ENCODE data around the gene C1QL4.
A peak's percentile ranks its signal among the peaks of the same experiment; 100 is the strongest.

Gene C1QL4

GRCh38 chr12:49355913-49356312 is 18.9 kb upstream of the C1QL4 start:
- DNase-seq, result no peak
- in situ Hi-C loops (cut with HindIII; ENCODE audit: low pct_ligation_motif_present, low pct_unique_long_range_greater_than_20kb, low sequenced_read_pairs), result no loop called here

DNA sequence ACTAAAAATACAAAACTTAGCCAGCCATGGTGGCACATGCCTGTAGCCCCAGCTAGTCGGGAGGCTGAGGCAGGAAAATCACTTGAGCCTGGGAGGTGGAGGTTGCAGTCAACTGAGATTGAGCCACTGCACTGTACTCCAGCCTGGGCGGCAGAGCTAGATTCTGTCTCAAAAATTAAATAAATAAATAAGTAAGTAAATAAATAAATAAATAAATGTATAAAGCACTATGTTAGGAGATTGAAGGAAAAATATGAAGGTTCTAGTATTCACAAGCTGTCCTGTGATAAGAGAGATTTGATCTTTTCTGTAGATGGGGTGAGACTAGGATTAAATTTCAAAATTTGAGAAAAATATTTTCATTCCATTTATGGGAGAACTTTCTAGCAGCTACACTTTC is 15.4 kb upstream of the C1QL4 start:
- DNase-seq, result no peak
- in situ Hi-C loops (cut with HindIII; ENCODE audit: low pct_ligation_motif_present, low pct_unique_long_range_greater_than_20kb, low sequenced_read_pairs), result no loop called here

GRCh38 chr12:49349266-49349665 is 12.3 kb upstream of the C1QL4 start:
- in situ Hi-C loops (cut with HindIII; ENCODE audit: low pct_ligation_motif_present, low pct_unique_long_range_greater_than_20kb, low sequenced_read_pairs), result no loop called here
- no peak for DNase-seq

- DNase-seq, result no peak
- in situ Hi-C loops (cut with HindIII; ENCODE audit: low pct_ligation_motif_present, low pct_unique_long_range_greater_than_20kb, low sequenced_read_pairs), result no loop called here
Measured at GRCh38 chr12:49348781-49349180, 11.8 kb upstream of the C1QL4 start.

GRCh38 chr12:49347311-49348193 is 10.6 kb upstream of the C1QL4 start:
- in situ Hi-C loops (cut with HindIII; ENCODE audit: low pct_ligation_motif_present, low pct_unique_long_range_greater_than_20kb, low sequenced_read_pairs), result no loop called here
- DNase-seq, result peak; percentile 95

DNA sequence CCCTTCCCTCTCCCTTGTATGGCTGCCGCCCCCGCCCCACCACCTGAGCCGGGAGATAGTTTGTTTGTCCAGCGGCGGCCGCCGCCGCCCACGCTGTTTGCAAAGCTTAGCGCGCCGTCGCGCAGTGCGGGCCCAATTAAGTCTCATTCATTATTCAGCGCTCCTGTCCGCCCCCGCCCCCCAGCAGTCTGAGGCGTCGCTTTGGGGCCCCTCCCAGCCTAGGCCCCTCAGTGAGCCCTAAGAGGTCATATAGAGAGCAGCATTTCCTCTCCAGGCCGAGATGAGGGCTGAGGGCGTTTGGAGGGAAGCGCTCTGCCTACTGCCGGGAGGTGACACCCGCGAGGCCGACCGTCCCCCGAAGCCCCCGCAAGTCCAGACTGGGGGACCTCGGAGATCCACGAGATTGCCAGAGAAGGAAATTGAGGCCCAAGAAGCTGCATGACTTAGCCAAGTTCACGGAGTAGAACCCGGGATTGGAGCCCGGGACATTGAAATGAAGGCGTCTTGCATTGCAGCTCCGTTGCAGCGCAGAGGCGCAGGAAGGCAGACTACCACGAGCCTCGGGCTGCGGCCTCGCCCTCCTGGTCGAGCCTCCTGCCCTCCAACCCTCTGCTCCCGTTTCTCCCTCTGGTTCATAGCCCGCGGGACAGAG is 9.8 kb upstream of the C1QL4 start, which contains the start of gene DNAJC22:
Gene DNAJC22, plus strand, starts transcription at position 230 of the 652 bp plus-strand sequence. CDS start 1,985 bp downstream, outside the sequence.
- DNase-seq, result peak; percentile 54
- in situ Hi-C loops (cut with HindIII; ENCODE audit: low pct_ligation_motif_present, low pct_unique_long_range_greater_than_20kb, low sequenced_read_pairs), result no loop called here

DNA sequence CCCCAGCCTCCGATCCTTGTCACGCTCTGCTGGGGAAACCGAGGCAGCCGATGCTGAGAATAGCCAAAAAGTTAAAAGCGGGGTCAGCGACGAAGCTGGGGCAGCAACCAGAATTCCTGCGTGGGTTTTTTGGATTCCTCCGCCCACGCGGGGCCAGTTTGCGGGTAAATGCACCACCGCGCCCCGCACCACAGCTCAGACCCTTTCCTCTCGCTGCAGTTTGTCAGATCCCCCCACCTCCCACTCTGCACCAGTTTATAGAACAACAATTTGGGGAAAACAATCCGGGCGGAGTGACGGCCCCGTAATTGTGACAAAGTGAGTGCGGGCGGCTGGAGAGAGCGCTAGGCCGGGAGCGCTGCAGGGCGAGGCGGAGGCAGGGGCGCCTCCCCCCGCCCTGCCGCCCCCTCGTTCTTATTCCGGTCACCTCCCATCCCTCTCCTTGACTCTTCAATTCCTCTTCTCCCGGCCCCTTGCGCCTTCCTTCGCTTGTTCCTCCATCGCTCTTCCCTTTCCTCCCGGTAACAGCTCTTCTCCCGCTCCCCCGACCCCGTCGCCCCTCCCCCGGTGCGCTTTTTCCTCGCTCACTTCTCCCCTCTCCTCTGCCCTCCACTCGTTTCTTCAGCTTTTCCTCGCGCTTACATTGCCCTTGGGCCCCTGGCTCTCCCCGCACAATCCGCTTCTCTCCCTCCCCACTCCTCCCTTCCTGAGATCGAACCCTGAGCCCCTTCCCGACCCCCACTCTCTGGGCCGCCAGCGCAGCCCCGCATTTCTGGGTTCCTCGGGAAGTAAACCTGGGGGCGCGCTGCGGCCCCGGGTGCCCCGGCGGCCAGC is 9.1 kb upstream of the C1QL4 start:
- no peak for DNase-seq
- in situ Hi-C loops (cut with HindIII; ENCODE audit: low pct_ligation_motif_present, low pct_unique_long_range_greater_than_20kb, low sequenced_read_pairs), result no loop called here

DNA sequence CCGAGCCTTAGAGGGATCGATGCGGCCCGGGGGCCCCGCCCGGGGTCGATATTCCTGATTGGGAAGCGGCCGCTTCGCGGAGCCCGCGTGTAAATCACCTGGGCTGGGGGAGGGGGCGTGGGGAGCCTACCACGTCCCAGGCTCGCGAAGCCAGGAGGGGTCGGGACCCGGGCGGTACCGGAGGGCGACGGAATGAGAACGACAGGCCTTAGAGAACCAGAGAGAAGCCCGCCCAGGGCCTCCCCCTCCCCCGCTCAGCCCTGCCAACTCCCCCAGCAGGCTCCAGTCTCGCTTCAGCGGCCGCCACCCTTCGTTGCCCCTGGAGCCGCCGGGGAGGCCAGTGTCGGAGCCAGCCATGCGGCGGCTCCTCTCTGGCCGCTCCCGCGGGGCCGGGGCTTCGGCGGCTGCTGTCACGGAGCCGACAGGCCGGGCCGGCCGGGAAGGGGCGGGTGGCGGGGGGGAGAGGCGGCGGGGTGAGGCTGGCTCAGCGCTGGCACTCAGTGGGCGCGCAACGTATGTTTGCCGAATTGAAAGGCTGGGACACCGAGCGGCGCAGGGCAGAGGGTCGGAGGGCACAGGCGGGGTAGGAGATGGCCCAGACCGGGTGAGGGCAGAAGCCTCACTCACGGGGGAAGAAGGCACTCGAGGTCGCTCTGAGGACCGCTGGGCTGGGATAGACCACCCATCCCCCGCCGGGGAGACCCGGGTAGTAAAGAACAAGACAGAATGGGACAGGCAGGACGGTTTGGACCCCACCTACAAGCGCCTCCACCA is 8.2 kb upstream of the C1QL4 start:
- in situ Hi-C loops (cut with HindIII; ENCODE audit: low pct_ligation_motif_present, low pct_unique_long_range_greater_than_20kb, low sequenced_read_pairs), result no loop called here
- peak; percentile 90 for DNase-seq

DNA sequence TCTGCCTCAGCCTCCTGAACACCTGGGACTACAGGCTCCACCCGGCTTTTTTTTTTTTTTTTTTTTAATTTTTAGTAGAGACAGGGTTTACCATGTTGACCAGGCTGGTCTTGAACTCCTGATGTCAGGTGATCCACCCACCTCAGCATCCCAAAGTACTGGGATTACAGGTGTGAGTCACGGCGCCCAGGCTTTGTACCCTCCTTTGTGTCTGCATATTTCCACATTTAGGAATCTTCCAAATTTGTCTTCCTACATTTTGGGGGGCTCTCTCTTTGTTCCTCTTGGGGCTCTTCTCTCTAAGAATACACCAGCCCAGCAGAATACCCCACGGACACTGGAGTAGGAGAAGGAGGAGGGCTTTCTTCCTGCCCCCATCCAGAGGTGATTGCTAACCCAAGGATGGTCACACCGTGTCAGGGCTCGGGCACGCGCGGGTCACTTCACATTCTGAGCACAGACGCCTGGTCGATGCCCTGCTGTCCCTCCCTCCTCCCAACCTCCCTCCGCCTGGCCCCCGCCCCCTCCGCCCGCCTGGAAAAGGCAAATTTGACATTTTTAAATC is 7.6 kb upstream of the C1QL4 start:
- DNase-seq, result no peak
- in situ Hi-C loops (cut with HindIII; ENCODE audit: low pct_ligation_motif_present, low pct_unique_long_range_greater_than_20kb, low sequenced_read_pairs), result no loop called here

DNA sequence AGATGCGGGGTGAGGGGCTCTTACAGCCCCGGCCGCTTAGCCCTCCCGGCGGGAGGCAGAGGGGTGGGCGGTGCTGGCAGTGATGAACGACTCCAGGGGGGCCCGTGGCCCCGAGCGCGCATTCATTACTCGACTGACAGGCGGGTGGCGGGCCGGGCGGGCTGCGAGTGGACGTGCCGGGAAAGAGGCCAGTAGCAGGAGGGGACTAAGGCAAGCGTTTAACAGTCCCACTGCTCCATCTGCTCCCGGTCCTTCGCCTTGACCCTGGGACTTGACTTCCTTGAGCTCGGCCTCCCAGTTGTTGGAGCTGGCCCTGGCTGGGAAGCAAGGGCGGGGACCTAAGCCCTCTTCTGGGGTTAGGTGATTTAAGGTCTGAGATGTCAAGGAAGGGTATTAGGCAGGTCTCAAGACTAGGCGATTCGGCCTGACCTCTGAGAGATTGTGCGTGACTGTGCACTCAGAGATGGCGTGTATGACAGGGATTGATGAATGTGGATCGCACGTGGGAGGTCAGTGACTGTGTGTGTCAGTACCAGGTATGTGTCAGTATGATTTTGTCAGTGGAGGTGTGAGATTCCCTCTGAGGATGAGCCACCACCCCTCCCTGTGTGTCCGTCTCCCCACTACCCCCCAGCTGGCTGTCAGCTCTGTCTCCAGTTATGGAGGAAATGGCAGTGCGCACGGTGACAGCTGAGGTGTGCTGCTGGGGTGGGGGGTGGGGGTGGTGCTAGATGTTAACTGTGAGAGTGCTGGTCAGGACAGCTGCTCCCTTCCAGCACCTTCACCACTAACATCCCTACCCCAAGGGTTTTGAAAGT is 6.1 kb upstream of the C1QL4 start:
- in situ Hi-C loops (cut with HindIII; ENCODE audit: low pct_ligation_motif_present, low pct_unique_long_range_greater_than_20kb, low sequenced_read_pairs), result no loop called here
- DNase-seq, result no peak

DNA sequence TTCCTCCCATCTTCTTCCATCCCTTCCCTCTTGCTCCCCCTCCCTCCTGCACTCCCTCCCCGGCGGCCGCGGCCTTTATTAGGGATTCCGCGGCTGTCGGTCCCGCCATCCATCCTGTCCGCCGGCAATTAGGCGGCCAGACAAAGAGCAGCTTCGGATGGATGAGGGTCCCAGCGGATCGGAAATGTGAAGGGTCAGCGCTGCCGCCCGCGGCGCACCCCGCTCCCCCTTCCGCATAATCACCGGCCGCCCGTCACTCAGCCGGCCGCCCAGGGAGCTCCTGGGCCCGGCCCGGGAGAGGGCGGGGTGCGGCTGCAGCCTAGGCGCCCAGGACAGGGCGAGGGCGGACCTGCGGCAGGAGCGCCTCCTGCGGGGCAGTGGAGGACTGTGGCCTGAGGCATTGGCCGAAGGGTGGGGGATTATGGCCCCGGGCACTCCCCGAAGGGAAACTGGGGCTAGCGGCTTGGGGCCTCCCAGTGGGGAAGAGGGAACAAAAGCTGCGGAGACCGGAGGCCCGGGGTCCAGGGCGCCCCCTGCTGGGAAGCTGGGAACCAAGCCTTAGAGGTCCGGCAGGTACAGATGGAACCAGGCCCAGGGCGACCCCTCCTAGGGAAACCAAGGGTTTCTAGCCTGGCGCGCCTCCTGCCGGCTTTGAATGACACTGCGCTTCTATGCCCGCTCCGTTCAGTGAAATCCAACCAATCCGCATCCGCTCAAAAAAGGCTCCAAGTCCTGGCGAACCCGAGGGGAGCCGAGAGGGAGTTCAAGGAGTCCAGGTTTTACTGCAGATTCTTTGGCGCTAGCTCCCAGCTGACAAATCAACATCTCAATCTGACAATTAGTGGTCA is 5.3 kb upstream of the C1QL4 start:
- DNase-seq, result peak; percentile 92
- in situ Hi-C loops (cut with HindIII; ENCODE audit: low pct_ligation_motif_present, low pct_unique_long_range_greater_than_20kb, low sequenced_read_pairs), result no loop called here

DNA sequence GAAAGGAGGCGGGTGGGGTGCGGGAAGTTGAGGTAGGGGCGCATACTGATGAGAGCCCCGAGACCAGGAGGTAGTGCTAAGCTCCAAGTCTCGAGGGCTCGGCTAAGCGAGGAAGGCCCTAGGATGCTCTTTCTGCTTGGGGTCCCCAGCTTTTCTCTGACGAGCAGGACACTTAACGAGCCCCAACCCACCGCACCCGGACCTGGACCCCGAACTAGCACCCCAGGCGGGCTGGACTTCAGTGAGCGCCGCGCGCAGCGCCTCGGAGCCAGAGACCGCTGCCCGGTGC is 4.7 kb upstream of the C1QL4 start:
- in situ Hi-C loops (cut with HindIII; ENCODE audit: low pct_ligation_motif_present, low pct_unique_long_range_greater_than_20kb, low sequenced_read_pairs), result no loop called here
- no peak for DNase-seq

DNA sequence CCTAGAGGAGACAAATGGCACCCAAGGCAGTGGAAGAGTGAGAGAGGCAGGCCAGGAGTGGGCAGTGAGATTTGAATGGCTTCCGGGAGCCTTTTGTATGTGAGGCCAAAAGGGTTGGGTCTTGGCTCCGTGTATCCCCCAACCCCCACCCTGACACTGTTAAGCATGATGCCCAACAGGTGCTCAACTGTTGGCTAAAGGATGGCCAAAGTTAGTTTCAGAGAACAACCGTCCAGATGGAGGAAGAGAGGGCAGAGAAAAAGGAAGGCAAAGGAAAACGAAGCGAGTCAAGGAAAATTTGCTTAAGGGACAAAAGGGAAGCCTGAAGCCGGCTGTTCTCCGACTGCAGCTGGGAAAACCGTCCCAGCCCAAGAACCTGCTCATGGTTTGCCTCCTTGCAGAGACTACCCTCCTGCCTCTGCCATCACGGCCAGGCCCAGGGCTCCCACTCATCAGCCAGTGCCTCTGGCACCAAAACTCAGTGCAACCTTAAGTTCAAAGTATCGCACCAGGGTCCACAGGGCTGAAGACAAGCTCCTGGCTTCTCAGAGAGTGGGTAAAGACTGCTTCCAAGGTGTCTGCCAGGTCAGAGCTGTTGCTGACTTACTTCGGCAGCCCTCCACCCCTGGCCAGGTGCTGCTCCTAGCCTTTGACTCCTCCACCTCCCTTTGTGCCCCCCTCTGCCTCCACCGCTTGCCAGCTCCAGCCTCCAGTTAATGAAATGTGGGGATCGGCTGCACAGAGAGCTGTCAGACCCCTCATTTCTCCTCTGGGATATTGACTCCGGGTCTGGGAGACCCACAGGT is 4.2 kb upstream of the C1QL4 start:
- in situ Hi-C loops (cut with HindIII; ENCODE audit: low pct_ligation_motif_present, low pct_unique_long_range_greater_than_20kb, low sequenced_read_pairs), result no loop called here
- DNase-seq, result no peak

DNA sequence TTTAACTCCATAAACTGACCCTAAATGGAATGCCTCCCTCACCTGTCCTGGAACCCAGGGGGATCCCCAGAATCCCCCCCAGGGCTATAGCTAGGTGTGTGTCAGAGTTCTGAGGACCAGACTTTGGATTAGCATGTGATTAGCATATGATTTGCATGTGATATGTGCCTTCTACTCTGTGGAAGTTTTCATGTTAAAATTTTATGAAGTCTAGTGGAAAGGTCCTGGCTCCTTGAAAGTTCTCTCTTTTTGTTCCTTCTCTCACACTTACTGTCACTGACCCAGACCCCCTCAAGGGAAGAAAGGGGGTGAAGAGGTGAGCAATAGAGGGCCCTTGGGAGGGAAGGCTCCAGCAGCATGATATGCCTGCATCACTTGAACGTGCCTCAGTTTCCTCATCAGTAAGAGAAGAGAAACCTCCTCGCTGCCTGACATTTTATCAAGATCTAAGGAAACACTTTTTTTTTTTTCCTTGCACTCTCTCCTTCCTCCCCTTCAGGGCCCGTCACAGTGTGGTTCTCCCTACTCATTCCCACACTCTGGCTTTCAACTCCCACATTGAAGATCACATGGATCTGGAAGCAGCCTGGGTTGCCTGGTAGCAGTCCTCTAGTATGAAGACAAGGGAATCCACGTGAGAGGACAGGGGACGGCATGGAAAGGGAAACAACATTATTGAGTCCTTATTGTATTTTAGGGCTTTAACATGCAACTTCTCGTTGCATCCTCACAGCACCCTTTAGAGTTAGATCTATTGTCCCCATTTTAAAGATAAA is 3.3 kb upstream of the C1QL4 start:
- in situ Hi-C loops (cut with HindIII; ENCODE audit: low pct_ligation_motif_present, low pct_unique_long_range_greater_than_20kb, low sequenced_read_pairs), result no loop called here
- DNase-seq, result no peak

- in situ Hi-C loops (cut with HindIII; ENCODE audit: low pct_ligation_motif_present, low pct_unique_long_range_greater_than_20kb, low sequenced_read_pairs), result no loop called here
- no peak for DNase-seq
Measured at GRCh38 chr12:49339464-49339861, 2.5 kb upstream of the C1QL4 start.
